Fibroblast of lung (primary cell): ENCODE measurements around the gene DYNLT3. TPM values are rescaled to one million over a fixed set of nuclear protein-coding genes. Genes with fewer than 3 reads are reported as not detected.

Experiments used
- DNase-seq, 2 donors: peaks; one replicate each; pipeline versions ENCODE4 v3.0.0 to v3.0.0-alpha.2; 2010; ENCODE audit warnings: low read depth in 2 of 2
- H2AFZ ChIP-seq: 2 replicates; pipeline ENCODE4 v1.5.1; 2012; ENCODE audit warnings: low read length, control low read depth, inconsistent platforms
- H3K27ac ChIP-seq: 2 replicates; pipeline ENCODE4 v1.5.1; 2011; ENCODE audit warnings: low read length, control low read depth; ENCODE audit not compliant: insufficient read depth
- H3K27me3 ChIP-seq: 2 replicates; pipeline ENCODE4 v1.5.1; 2011; ENCODE audit warnings: mild to moderate bottlenecking, low read length; ENCODE audit not compliant: control insufficient read depth, insufficient read depth
- H3K36me3 ChIP-seq: 2 replicates; pipeline ENCODE4 v1.5.1; 2011; ENCODE audit warnings: low read length; ENCODE audit not compliant: control insufficient read depth, insufficient read depth
- H3K4me1 ChIP-seq: 2 replicates; pipeline ENCODE4 v1.5.1; 2011; ENCODE audit warnings: low read length; ENCODE audit not compliant: control insufficient read depth, insufficient read depth; ENCODE audit errors: extremely low read depth
- H3K4me2 ChIP-seq: 2 replicates; pipeline ENCODE4 v1.5.1; 2011; ENCODE audit warnings: low read length, control low read depth; ENCODE audit not compliant: insufficient read depth; ENCODE audit errors: extremely low read depth
- H3K4me3 ChIP-seq, 4 experiments: fragments of 200-600 bp in 1 of 4; sonication (generic) in 1 of 4; replicated peaks in 1 of 4; 2 replicates each; pipeline ENCODE4 v1.5.1; 2011 to 2016; ENCODE audit warnings: low read length in 4 of 4, low read depth in 3 of 4, mild to moderate bottlenecking in 3 of 4, control low read depth in 2 of 4, inconsistent platforms in 1 of 4, mixed read lengths in 1 of 4; ENCODE audit not compliant: insufficient read depth in 1 of 4; ENCODE audit errors: control extremely low read depth in 1 of 4
- H3K79me2 ChIP-seq: 2 replicates; pipeline ENCODE4 v1.5.1; 2012; ENCODE audit warnings: mild to moderate bottlenecking, low read length, inconsistent platforms; ENCODE audit not compliant: control insufficient read depth, insufficient read depth
- H3K9ac ChIP-seq: 2 replicates; pipeline ENCODE4 v1.5.1; 2011; ENCODE audit warnings: mild to moderate bottlenecking, low read length, control low read depth; ENCODE audit not compliant: insufficient read depth
- H3K9me3 ChIP-seq: 2 replicates; pipeline ENCODE4 v1.5.1; 2012; ENCODE audit warnings: low read depth, low read length; ENCODE audit not compliant: control insufficient read depth, insufficient read depth
- H4K20me1 ChIP-seq: 2 replicates; pipeline ENCODE4 v1.5.1; 2011; ENCODE audit warnings: low read length; ENCODE audit not compliant: control insufficient read depth, insufficient read depth; ENCODE audit errors: extremely low read depth
- CTCF ChIP-seq, 2 donors: IDR thresholded peaks in 1 of 2; conservative IDR thresholded peaks in 1 of 2; 1 replicate in 1 of 2; 2 replicates in 1 of 2; pipeline ENCODE4 v1.5.1; 2011 to 2012; ENCODE audit warnings: low read length in 2 of 2, control low read depth in 1 of 2, inconsistent platforms in 1 of 2, low read depth in 1 of 2, mild to moderate bottlenecking in 1 of 2
- EZH2 ChIP-seq: IDR thresholded peaks from 2 replicates; pipeline ENCODE4 v1.5.1; 2012; ENCODE audit warnings: low read length, control low read depth, mild to moderate bottlenecking; ENCODE audit errors: missing control alignments
- polyA plus RNA-seq, 2 donors: library from polyadenylated mRNA; depleted of rRNA in 1 of 2; stranded (reverse) in 1 of 2; unstranded in 1 of 2; fragments of >200 nt; gene quantifications; 2 replicates each; pipeline ENCODE4 v1.2.1, GENCODE V29; 2011 to 2012; ENCODE audit warnings: missing spikeins in 1 of 2
- total RNA-seq: library from RNA; depleted of rRNA; stranded (reverse); fragments of >200 nt; gene quantifications from 2 replicates; pipeline ENCODE4 v1.2.1, GENCODE V29; 2014

The DYNLT3 gene
- total and polyA plus RNA-seq, 2 donors (not counting 1 experiment from before 2014, with no cell fraction given): 59.9 to 80.6 TPM

GRCh38 chrX:37894725-37895124 is 47.4 kb upstream of the DYNLT3 start:
- Histone ChIP-seq H3K4me1 (no peaks in the 10 kb centered on the region), H3K9ac (no peak overlapping the region), H3K4me2 (no peak overlapping the region), H4K20me1 (no peaks in the 10 kb centered on the region), H3K27ac (no peak overlapping the region), H3K36me3 (no peaks in the 10 kb centered on the region), H3K9me3 (no peaks in the 10 kb centered on the region), H2AFZ (no peak overlapping the region), H3K4me3 (no peak overlapping the region), H3K27me3 (no peaks in the 10 kb centered on the region), H3K79me2 (no peaks in the 10 kb centered on the region)
- no peak for TF ChIP-seq EZH2
- TF ChIP-seq CTCF (conservative IDR thresholded peaks at IDR 0.05 in 1 of 2, IDR thresholded peaks at IDR 0.05 in 1 of 2; ENCODE audit: low read depth in 1 of 2, low read length in 2 of 2): no peak
- DNase-seq: no peak

- TF ChIP-seq EZH2: no peak
- TF ChIP-seq CTCF (conservative IDR thresholded peaks at IDR 0.05 in 1 of 2, IDR thresholded peaks at IDR 0.05 in 1 of 2; ENCODE audit: low read depth in 1 of 2, low read length in 2 of 2): no peak
- H4K20me1 ChIP-seq: no peaks in the 10 kb centered on the region
- no peak for DNase-seq
- H3K9me3 ChIP-seq: no peaks in the 10 kb centered on the region
- H3K4me2 ChIP-seq: no peak overlapping the region
- no peaks in the 10 kb centered on the region for H3K4me1 ChIP-seq
- no peak overlapping the region for H3K27ac ChIP-seq
- H3K4me3 ChIP-seq: no peak overlapping the region
- no peaks in the 10 kb centered on the region for H3K27me3 ChIP-seq
- no peak overlapping the region for H3K9ac ChIP-seq
- H3K79me2 ChIP-seq: no peaks in the 10 kb centered on the region
- H3K36me3 ChIP-seq: no peaks in the 10 kb centered on the region
- no peak overlapping the region for H2AFZ ChIP-seq
Measured at GRCh38 chrX:37888010-37888409, 40.6 kb upstream of the DYNLT3 start.

GRCh38 chrX:37887347-37887746 is 40.0 kb upstream of the DYNLT3 start:
- Histone ChIP-seq H3K36me3 (no peaks in the 10 kb centered on the region), H3K4me1 (no peaks in the 10 kb centered on the region), H3K27ac (no peak overlapping the region), H3K9me3 (no peaks in the 10 kb centered on the region), H3K4me2 (no peak overlapping the region), H2AFZ (no peak overlapping the region), H3K9ac (no peak overlapping the region), H3K79me2 (no peaks in the 10 kb centered on the region), H4K20me1 (no peaks in the 10 kb centered on the region), H3K27me3 (no peaks in the 10 kb centered on the region), H3K4me3 (no peak overlapping the region)
- TF ChIP-seq EZH2 (no peak), CTCF (conservative IDR thresholded peaks at IDR 0.05 in 1 of 2, IDR thresholded peaks at IDR 0.05 in 1 of 2; ENCODE audit: low read depth in 1 of 2, low read length in 2 of 2) (no peak)
- no peak for DNase-seq
